ENCODE data around the gene RASSF3.

The RASSF3 gene

DNA sequence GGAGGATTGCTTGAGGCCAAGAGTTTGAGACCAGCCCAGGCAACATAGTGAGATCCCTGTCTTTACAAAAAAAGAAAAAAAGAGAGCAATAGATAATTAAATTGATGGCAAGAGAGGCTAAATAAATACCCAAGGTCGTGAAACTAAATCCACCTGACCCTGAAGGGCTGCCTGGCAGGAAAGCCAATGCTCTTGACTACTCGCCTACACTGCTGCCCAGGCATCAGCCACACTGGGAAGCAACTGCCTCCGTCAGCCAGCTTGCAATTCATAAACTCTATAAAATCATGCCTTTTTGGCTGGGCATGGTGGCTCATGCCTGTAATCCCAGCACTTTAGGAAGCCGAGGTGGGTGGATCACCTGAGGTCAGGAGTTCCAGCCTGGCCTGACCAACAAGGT lies 31.7 kb upstream of the RASSF3 start:
- no peak overlapping the region for H2BK5ac ChIP-seq (ENCODE audit: low read depth, low read length, poor library complexity, severe bottlenecking)
- no peaks in the 10 kb centered on the region for H3K4me1 ChIP-seq (ENCODE audit: control insufficient read depth, insufficient read depth, low read depth, low read length)
- no peak overlapping the region for H3K4me2 ChIP-seq (ENCODE audit: low read length, poor library complexity, severe bottlenecking)
- H3K27ac ChIP-seq (ENCODE audit: low read length, poor library complexity, severe bottlenecking) = no peak overlapping the region
- H3K9me3 ChIP-seq (ENCODE audit: control insufficient read depth, low read length) = peaks cover 14% of the 10 kb centered on the region
- no peak overlapping the region for H3K14ac ChIP-seq (ENCODE audit: low read length in 2 of 2)
- 87% methylated on average over 4 of the region's 4 CpGs for WGBS
- H3K4ac ChIP-seq (ENCODE audit: low read depth in 1 of 2, low read length in 2 of 2) = no peak overlapping the region
- no peak overlapping the region for H3K4me3 ChIP-seq (ENCODE audit: insufficient read depth in 1 of 2, low read depth in 1 of 2, low read length in 2 of 2)
- no peaks in the 10 kb centered on the region for H3K36me3 ChIP-seq (ENCODE audit: control insufficient read depth in 1 of 2, insufficient read depth in 2 of 2, low read depth in 1 of 2, low read length in 2 of 2)
- H3K27me3 ChIP-seq (ENCODE audit: control insufficient read depth in 1 of 2, insufficient read depth in 1 of 2, low read length in 2 of 2) = peaks cover 3 to 4% of the 10 kb centered on the region in 2 experiments
- H3K79me1 ChIP-seq (replicated peaks; ENCODE audit: low read length, poor library complexity, severe bottlenecking) = no peaks in the 10 kb centered on the region
- no peak overlapping the region for H3K9ac ChIP-seq (ENCODE audit: low read length)
- H4K8ac ChIP-seq (ENCODE audit: low read length) = no peak overlapping the region
- DNase-seq = no peak
- no peak overlapping the region for H2AFZ ChIP-seq (ENCODE audit: low read depth, low read length)
- H3K23ac ChIP-seq (ENCODE audit: low read length in 2 of 2) = no peak overlapping the region
- no peak overlapping the region for H2BK12ac ChIP-seq (ENCODE audit: low read length in 2 of 2)
- H2BK120ac ChIP-seq (ENCODE audit: low read depth, low read length) = no peak overlapping the region
- no peak overlapping the region for H2AK5ac ChIP-seq (ENCODE audit: low read length, severe bottlenecking)
- H4K91ac ChIP-seq (ENCODE audit: low read length) = no peak overlapping the region
- no peak overlapping the region for H2BK15ac ChIP-seq (ENCODE audit: low read depth, poor library complexity, severe bottlenecking)
- peak overlapping the region in 1 of 2 experiments; percentile 2 for H3K18ac ChIP-seq (ENCODE audit: low read depth in 1 of 2, low read length in 2 of 2)

DNA sequence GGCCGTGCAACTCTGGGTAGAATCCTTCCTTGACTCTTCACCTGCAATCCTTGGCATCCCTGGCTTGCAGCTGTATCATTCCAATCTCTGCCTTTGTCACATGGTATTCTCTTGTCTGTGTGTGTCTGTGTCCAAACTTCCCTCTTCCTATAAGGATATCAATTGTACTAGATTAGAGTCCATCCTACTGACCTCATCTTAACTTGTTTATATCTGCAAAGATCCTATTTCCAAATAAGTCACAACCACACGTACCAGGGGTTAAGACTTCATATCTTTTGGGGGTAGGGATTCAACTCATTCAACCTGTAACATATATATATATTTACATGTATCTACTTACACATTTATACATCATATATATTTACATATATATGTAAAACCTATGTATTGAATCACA lies 29.6 kb upstream of the RASSF3 start:
- Histone ChIP-seq H2BK15ac (ENCODE audit: low read depth, poor library complexity, severe bottlenecking) (no peak overlapping the region), H3K4me2 (ENCODE audit: low read length, poor library complexity, severe bottlenecking) (no peak overlapping the region), H3K9ac (ENCODE audit: low read length) (no peak overlapping the region), H3K27me3 (ENCODE audit: control insufficient read depth in 1 of 2, insufficient read depth in 1 of 2, low read length in 2 of 2) (peaks cover 3 to 4% of the 10 kb centered on the region in 2 experiments), H2AK5ac (ENCODE audit: low read length, severe bottlenecking) (no peak overlapping the region), H4K91ac (ENCODE audit: low read length) (no peak overlapping the region), H3K9me3 (ENCODE audit: control insufficient read depth, low read length) (peaks cover under 1% of the 10 kb centered on the region), H3K36me3 (ENCODE audit: control insufficient read depth in 1 of 2, insufficient read depth in 2 of 2, low read depth in 1 of 2, low read length in 2 of 2) (no peaks in the 10 kb centered on the region), H3K4ac (ENCODE audit: low read depth in 1 of 2, low read length in 2 of 2) (no peak overlapping the region), H3K4me3 (ENCODE audit: insufficient read depth in 1 of 2, low read depth in 1 of 2, low read length in 2 of 2) (no peak overlapping the region), H3K27ac (ENCODE audit: low read length, poor library complexity, severe bottlenecking) (no peak overlapping the region), H3K23ac (ENCODE audit: low read length in 2 of 2) (no peak overlapping the region), H2AFZ (ENCODE audit: low read depth, low read length) (no peak overlapping the region), H3K4me1 (ENCODE audit: control insufficient read depth, insufficient read depth, low read depth, low read length) (no peaks in the 10 kb centered on the region), H2BK120ac (ENCODE audit: low read depth, low read length) (no peak overlapping the region), H3K18ac (ENCODE audit: low read depth in 1 of 2, low read length in 2 of 2) (no peak overlapping the region), H2BK5ac (ENCODE audit: low read depth, low read length, poor library complexity, severe bottlenecking) (no peak overlapping the region), H3K79me1 (replicated peaks; ENCODE audit: low read length, poor library complexity, severe bottlenecking) (no peaks in the 10 kb centered on the region), H2BK12ac (ENCODE audit: low read length in 2 of 2) (no peak overlapping the region), H4K8ac (ENCODE audit: low read length) (no peak overlapping the region), H3K14ac (ENCODE audit: low read length in 2 of 2) (no peak overlapping the region)
- DNase-seq = peak; percentile 23
- WGBS = 60% methylated on average over 2 of the region's 2 CpGs

DNA sequence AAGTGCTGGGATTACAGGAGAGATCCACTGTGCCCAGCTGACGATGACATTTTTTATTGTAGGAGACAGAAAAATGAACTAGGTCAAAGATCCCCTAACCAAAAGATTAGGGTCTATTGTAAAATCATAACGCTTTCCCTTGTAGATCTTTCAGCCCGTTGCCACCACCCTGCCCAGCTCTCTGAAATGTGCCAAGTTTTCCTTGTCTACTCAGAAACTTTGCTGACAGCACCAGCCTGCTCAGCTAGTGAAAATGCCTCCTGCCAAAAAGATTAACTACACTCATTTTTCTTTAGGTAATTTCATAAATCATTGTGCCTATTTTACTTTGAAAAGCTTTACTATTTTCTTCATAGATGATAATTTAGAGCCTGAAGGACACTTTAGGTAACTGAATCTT lies 28.2 kb upstream of the RASSF3 start:
- no peak overlapping the region for H2BK12ac ChIP-seq (ENCODE audit: low read length in 2 of 2)
- H3K4me3 ChIP-seq (ENCODE audit: insufficient read depth in 1 of 2, low read depth in 1 of 2, low read length in 2 of 2) = no peak overlapping the region
- H3K9me3 ChIP-seq (ENCODE audit: control insufficient read depth, low read length) = no peaks in the 10 kb centered on the region
- no peaks in the 10 kb centered on the region for H3K36me3 ChIP-seq (ENCODE audit: control insufficient read depth in 1 of 2, insufficient read depth in 2 of 2, low read depth in 1 of 2, low read length in 2 of 2)
- H3K4ac ChIP-seq (ENCODE audit: low read depth in 1 of 2, low read length in 2 of 2) = no peak overlapping the region
- H2AK5ac ChIP-seq (ENCODE audit: low read length, severe bottlenecking) = no peak overlapping the region
- H3K79me1 ChIP-seq (replicated peaks; ENCODE audit: low read length, poor library complexity, severe bottlenecking) = no peaks in the 10 kb centered on the region
- H2AFZ ChIP-seq (ENCODE audit: low read depth, low read length) = no peak overlapping the region
- H3K4me2 ChIP-seq (ENCODE audit: low read length, poor library complexity, severe bottlenecking) = no peak overlapping the region
- H2BK120ac ChIP-seq (ENCODE audit: low read depth, low read length) = no peak overlapping the region
- H3K18ac ChIP-seq (ENCODE audit: low read depth in 1 of 2, low read length in 2 of 2) = no peak overlapping the region
- WGBS = 83% methylated on average over 2 of the region's 3 CpGs
- peaks cover 3 to 4% of the 10 kb centered on the region in 2 experiments for H3K27me3 ChIP-seq (ENCODE audit: control insufficient read depth in 1 of 2, insufficient read depth in 1 of 2, low read length in 2 of 2)
- H2BK5ac ChIP-seq (ENCODE audit: low read depth, low read length, poor library complexity, severe bottlenecking) = no peak overlapping the region
- no peak overlapping the region for H3K14ac ChIP-seq (ENCODE audit: low read length in 2 of 2)
- no peak overlapping the region for H3K9ac ChIP-seq (ENCODE audit: low read length)
- DNase-seq = no peak
- H3K27ac ChIP-seq (ENCODE audit: low read length, poor library complexity, severe bottlenecking) = no peak overlapping the region
- no peak overlapping the region for H3K23ac ChIP-seq (ENCODE audit: low read length in 2 of 2)
- H2BK15ac ChIP-seq (ENCODE audit: low read depth, poor library complexity, severe bottlenecking) = no peak overlapping the region
- no peak overlapping the region for H4K8ac ChIP-seq (ENCODE audit: low read length)
- H4K91ac ChIP-seq (ENCODE audit: low read length) = no peak overlapping the region
- H3K4me1 ChIP-seq (ENCODE audit: control insufficient read depth, insufficient read depth, low read depth, low read length) = no peaks in the 10 kb centered on the region

DNA sequence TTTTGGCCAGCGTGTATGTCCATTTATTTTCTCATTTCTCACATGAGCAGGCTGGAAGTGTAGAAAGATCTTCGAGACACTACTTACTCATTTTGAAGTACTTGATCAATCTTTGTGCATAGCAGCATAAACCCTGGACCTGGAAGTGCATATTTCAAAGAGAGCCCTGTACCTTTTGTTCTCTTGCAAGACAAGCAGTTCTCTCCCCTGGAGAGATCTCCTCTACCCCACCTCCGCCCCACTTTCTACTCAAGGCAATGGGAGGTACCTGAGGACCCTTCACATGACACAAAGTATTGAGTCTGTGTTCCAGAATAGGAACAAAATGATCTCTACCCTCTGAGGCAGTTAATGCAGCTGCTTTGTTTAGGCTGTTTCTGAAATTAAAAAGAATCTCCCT lies 27.4 kb upstream of the RASSF3 start:
- H2BK12ac ChIP-seq (ENCODE audit: low read length in 2 of 2) = no peak overlapping the region
- no peaks in the 10 kb centered on the region for H3K36me3 ChIP-seq (ENCODE audit: control insufficient read depth in 1 of 2, insufficient read depth in 2 of 2, low read depth in 1 of 2, low read length in 2 of 2)
- no peak overlapping the region for H3K9ac ChIP-seq (ENCODE audit: low read length)
- no peak overlapping the region for H3K14ac ChIP-seq (ENCODE audit: low read length in 2 of 2)
- no peak overlapping the region for H3K4ac ChIP-seq (ENCODE audit: low read depth in 1 of 2, low read length in 2 of 2)
- H3K4me1 ChIP-seq (ENCODE audit: control insufficient read depth, insufficient read depth, low read depth, low read length) = no peaks in the 10 kb centered on the region
- 97% methylated on average over 3 of the region's 3 CpGs for WGBS
- peak overlapping the region; percentile 27 for H2BK120ac ChIP-seq (ENCODE audit: low read depth, low read length)
- no peak overlapping the region for H3K27ac ChIP-seq (ENCODE audit: low read length, poor library complexity, severe bottlenecking)
- H4K91ac ChIP-seq (ENCODE audit: low read length) = no peak overlapping the region
- H3K9me3 ChIP-seq (ENCODE audit: control insufficient read depth, low read length) = no peaks in the 10 kb centered on the region
- no peak for DNase-seq
- no peak overlapping the region for H3K23ac ChIP-seq (ENCODE audit: low read length in 2 of 2)
- H3K18ac ChIP-seq (ENCODE audit: low read depth in 1 of 2, low read length in 2 of 2) = no peak overlapping the region
- no peak overlapping the region for H2BK15ac ChIP-seq (ENCODE audit: low read depth, poor library complexity, severe bottlenecking)
- H2BK5ac ChIP-seq (ENCODE audit: low read depth, low read length, poor library complexity, severe bottlenecking) = no peak overlapping the region
- no peaks in the 10 kb centered on the region for H3K79me1 ChIP-seq (replicated peaks; ENCODE audit: low read length, poor library complexity, severe bottlenecking)
- H2AFZ ChIP-seq (ENCODE audit: low read depth, low read length) = no peak overlapping the region
- peaks cover 3 to 4% of the 10 kb centered on the region in 2 experiments for H3K27me3 ChIP-seq (ENCODE audit: control insufficient read depth in 1 of 2, insufficient read depth in 1 of 2, low read length in 2 of 2)
- no peak overlapping the region for H3K4me2 ChIP-seq (ENCODE audit: low read length, poor library complexity, severe bottlenecking)
- H3K4me3 ChIP-seq (ENCODE audit: insufficient read depth in 1 of 2, low read depth in 1 of 2, low read length in 2 of 2) = no peak overlapping the region
- H2AK5ac ChIP-seq (ENCODE audit: low read length, severe bottlenecking) = no peak overlapping the region
- H4K8ac ChIP-seq (ENCODE audit: low read length) = no peak overlapping the region
